Muscle layer of colon (tissue), 2 donors: ENCODE measurements around the gene EEIG2.
A peak's percentile ranks its signal among the peaks of the same experiment; 100 is the strongest.

ENCODE experiments used
- H3K27ac ChIP-seq: one replicate; pipeline ENCODE4 v1.7.0; 2013; ENCODE audit warnings: low read depth, mild to moderate bottlenecking, low read length, moderate library complexity
- H3K27me3 ChIP-seq, 2 donors: one replicate each; pipeline ENCODE4 v1.7.0; 2013; ENCODE audit warnings: low read length in 2 of 2, mild to moderate bottlenecking in 2 of 2; ENCODE audit not compliant: insufficient read depth in 2 of 2, control insufficient read depth in 1 of 2
- H3K36me3 ChIP-seq: one replicate; pipeline ENCODE4 v1.7.0; 2013; ENCODE audit warnings: mild to moderate bottlenecking, low read length; ENCODE audit not compliant: insufficient read depth
- H3K4me1 ChIP-seq: one replicate; pipeline ENCODE4 v1.7.0; 2013; ENCODE audit warnings: mild to moderate bottlenecking, low read length; ENCODE audit not compliant: insufficient read depth
- H3K4me3 ChIP-seq, 2 donors: one replicate each; pipeline ENCODE4 v1.7.0; 2013; ENCODE audit warnings: low read length in 2 of 2, low read depth in 1 of 2, mild to moderate bottlenecking in 1 of 2, moderate library complexity in 1 of 2
- H3K9ac ChIP-seq: one replicate; pipeline ENCODE4 v1.7.0; 2013; ENCODE audit warnings: low read length
- H3K9me3 ChIP-seq: one replicate; pipeline ENCODE4 v1.7.0; 2013; ENCODE audit warnings: mild to moderate bottlenecking, low read length
- donor health status: abdominal sarcoma.
- donor health status: Adenocarcinoma of cecum.

Gene EEIG2

DNA sequence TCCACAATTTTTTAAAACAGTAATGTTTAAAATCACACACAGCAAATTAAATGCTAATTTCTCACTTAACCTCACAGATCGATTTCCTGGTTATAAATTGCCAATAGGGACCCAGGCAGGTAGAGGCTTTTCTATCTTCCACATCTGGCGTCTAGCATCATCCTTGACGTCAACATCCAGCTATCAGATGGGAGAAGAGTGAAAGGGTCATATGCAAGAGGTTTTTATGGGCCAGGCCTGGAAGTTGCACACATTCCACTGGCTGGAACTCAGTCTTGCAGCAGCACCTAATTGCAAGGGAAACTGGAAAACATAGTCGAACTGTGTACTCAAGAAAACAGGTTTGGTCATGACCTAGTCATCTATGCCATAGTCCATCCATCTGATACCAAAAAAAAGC lies 6.0 kb upstream of the EEIG2 start:
- Histone ChIP-seq H3K27ac (no peak overlapping the region), H3K9me3 (no peaks in the 10 kb centered on the region), H3K9ac (no peak overlapping the region), H3K4me3 (no peak overlapping the region), H3K27me3 (no peaks in the 10 kb centered on the region), H3K4me1 (no peaks in the 10 kb centered on the region), H3K36me3 (no peaks in the 10 kb centered on the region)

DNA sequence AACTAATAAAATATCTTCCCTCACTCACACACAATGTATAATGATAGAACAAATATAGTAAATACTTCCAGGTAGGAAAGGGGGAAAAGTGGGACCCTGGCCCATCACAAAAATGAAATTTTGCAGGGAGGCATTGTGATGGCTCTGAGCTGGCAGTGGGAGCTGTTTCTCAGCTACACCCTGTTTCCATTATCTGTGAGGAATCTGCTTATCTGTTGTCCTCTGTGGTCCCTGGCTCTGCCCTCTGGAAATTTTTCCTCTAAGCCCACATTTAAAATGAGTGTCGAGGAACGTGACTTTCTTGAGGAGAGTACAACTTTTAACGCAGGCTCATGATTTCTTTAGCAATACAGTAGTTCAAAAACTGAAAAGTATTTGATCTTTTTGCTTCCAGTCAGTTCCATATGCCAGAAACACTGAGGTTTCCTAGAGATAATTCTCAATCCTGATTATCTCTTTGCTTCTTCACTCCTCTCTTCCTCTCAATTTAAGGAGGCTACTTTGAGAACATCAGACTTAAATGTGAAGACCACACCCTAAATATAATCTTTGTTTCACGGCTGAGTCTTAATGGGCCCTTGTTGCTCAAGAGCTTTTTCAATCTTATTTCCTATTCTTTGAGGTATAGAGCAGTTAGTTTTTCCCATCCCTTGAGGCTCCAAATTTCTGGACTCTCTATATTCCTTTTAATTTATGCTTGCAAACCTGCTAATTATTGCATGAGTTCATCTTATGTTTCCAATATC lies 5.0 kb upstream of the EEIG2 start:
- Histone ChIP-seq H3K4me3 (no peak overlapping the region), H3K9ac (no peak overlapping the region), H3K4me1 (no peaks in the 10 kb centered on the region), H3K9me3 (no peaks in the 10 kb centered on the region), H3K36me3 (no peaks in the 10 kb centered on the region), H3K27ac (no peak overlapping the region), H3K27me3 (no peaks in the 10 kb centered on the region)

DNA sequence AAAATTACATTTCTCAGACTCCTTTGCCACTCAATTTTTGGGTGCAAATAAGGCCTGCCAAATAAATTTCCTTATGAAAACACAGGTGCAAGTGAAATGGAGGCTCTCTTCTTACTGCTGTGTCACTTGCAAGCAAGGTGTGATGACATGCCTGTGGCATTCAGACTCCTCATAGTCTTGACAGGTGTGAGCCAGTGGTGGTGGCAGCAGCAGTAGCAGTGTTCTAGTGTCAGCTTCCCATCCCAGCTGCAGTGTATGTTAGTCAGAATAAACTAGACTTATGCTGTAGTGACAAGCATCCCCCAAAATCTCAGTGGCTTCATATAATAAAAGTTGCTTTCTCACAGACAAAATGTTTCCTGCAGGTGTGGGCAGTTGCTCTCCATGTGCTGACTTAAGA lies 3.8 kb upstream of the EEIG2 start:
- no peaks in the 10 kb centered on the region for H3K27me3 ChIP-seq
- H3K36me3 ChIP-seq = no peaks in the 10 kb centered on the region
- peaks cover 4% of the 10 kb centered on the region for H3K4me1 ChIP-seq
- H3K9me3 ChIP-seq = no peaks in the 10 kb centered on the region
- H3K9ac ChIP-seq = no peak overlapping the region
- H3K27ac ChIP-seq = no peak overlapping the region
- H3K4me3 ChIP-seq = no peak overlapping the region

DNA sequence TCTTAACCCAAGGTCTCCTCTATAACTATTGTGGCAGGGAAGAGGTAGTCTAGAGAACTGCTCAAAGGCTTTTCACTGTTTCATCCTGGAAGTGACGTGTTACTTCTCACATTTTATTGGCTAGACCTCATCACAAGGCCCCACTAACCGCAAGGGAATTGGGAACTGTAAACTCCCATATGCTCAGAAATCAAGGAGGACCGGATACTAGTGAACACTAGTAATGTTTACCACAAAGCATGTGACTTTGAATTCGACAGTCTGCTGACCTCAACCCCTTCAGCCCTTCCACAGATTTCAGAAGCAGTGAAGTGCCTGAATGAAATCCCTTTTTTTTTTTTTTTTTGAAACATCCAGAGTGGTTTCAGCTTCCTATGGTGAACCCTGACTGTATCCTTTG lies 3.4 kb upstream of the EEIG2 start:
- Histone ChIP-seq H3K36me3 (no peaks in the 10 kb centered on the region), H3K4me1 (peaks cover 8% of the 10 kb centered on the region), H3K4me3 (no peak overlapping the region), H3K9ac (no peak overlapping the region), H3K27me3 (no peaks in the 10 kb centered on the region), H3K9me3 (no peaks in the 10 kb centered on the region), H3K27ac (no peak overlapping the region)

DNA sequence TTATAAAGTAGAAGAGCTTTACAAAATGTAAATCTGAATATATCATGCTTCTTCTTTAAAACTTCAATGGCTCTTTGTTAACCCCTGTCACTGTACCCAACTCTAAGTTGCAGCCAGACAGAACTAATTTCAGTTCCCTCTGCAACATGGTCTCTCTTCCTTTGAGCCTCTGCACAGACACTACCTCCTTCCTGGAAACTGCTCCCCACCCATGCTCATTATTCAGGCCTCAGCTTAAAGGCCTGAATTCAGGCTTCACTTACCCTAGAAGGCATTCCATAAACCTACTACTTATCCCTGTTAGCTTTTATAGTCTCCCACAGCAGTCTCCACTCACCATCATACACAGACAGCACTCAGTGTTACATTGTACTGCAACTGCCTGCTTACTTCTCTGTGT lies 2.6 kb upstream of the EEIG2 start:
- Histone ChIP-seq H3K27ac (no peak overlapping the region), H3K4me1 (peaks cover 12% of the 10 kb centered on the region), H3K27me3 (no peaks in the 10 kb centered on the region), H3K36me3 (no peaks in the 10 kb centered on the region), H3K9ac (no peak overlapping the region), H3K9me3 (no peaks in the 10 kb centered on the region), H3K4me3 (no peak overlapping the region)

DNA sequence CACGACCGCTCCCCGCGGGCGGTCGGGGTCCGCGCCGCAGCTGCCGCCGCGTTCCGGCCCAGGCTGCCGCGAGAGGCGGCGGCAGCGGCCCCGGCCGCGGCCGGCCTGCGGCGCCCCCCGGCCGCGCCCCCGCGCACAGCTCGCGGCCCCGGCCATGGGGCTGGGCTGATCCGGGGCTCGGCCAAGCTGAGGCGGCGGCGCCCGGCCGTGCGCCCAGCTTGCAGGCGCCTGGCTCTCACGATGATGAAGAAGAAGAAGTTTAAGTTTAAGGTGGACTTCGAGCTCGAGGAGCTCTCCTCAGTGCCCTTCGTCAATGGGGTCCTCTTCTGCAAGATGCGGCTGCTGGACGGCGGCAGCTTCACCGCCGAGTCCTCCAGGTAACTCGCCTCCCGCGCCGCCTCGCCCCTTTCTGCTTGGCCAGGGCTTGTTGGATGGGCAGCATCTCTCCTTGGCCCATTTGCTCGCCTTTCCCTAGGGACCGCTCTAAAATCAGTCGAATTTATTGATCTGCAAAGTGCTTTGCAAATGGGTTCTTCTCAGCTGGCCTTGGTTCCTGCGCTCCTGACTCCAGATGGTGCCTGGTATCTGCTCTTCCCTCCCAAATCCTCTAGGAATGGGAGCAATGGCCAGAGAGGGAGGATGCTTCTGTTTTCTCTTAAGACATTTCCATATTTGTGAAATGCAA lies 431 bp downstream of the EEIG2 start:
- H3K27me3 ChIP-seq = no peaks in the 10 kb centered on the region
- no peaks in the 10 kb centered on the region for H3K36me3 ChIP-seq
- H3K4me1 ChIP-seq = peaks cover 16% of the 10 kb centered on the region
- no peak overlapping the region for H3K9ac ChIP-seq
- H3K27ac ChIP-seq = peak overlapping the region; percentile 56
- no peaks in the 10 kb centered on the region for H3K9me3 ChIP-seq
- H3K4me3 ChIP-seq = peak overlapping the region; percentile 68 to 80

DNA sequence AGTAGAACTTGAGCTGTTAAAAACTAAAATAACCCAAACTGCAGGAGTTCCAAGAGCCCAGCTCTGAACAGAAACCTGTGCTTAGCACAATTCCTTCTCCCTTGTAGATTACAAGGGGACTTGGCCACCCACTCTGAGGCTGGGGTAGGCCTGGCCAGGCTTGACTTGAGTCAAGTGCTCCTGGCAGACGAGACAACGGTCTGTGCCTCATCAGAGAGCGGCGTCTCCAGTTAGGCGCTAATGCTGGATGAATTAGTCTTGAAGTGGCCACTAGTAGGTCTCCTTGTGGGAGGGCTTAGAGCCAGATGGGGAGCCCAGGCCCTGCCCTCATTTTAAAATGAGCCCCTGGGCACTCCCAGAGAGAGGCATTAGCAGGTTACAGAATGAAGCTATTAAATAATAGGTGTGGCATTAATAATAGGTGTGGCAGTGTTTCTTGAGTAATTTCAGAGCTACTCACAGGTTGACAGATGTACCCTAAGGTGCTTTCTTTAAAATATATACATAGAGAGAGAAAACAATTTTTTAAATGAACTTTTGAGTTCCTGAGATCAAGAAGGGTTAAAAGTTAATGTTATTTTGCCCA lies 1.1 kb downstream of the EEIG2 start:
- Histone ChIP-seq H3K27ac (peak overlapping the region; percentile 56), H3K4me1 (peaks cover 16% of the 10 kb centered on the region), H3K9me3 (no peaks in the 10 kb centered on the region), H3K27me3 (no peaks in the 10 kb centered on the region), H3K36me3 (no peaks in the 10 kb centered on the region), H3K9ac (no peak overlapping the region), H3K4me3 (peak overlapping the region; percentile 68 to 80)

DNA sequence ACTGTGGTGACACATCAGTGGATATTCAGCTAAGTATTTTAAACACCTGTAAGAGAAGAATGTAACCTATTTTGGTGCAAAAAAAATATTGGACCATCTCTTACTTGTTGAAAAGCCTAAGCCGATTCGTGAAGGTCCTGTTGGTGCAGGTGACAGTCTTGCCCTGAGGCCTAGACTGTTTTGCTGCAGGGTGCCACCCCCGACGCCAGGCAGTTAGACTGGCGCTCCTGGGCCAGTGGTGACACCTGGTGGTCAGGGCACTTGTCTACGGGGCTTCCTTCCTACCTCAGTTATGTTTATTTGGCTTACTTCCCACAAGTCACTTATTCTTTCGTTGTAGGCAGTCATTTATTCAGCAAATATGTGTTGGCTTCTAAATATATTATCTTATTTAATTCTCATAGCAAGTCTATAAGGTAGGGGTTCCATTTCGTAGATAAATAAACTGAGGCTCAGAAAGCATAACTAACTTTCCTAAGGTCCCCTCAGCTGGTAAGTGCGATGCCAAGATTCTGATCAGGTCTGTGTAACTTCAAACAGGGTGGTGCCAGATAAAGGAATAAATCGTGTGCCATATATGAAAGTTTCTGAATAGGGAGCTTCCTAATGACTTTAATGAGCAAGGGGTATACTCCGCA lies 1.9 kb downstream of the EEIG2 start:
- H3K36me3 ChIP-seq = no peaks in the 10 kb centered on the region
- no peaks in the 10 kb centered on the region for H3K9me3 ChIP-seq
- H3K4me1 ChIP-seq = peaks cover 16% of the 10 kb centered on the region
- H3K4me3 ChIP-seq = peak overlapping the region in 1 of 2 donors; percentile 80
- H3K9ac ChIP-seq = no peak overlapping the region
- no peak overlapping the region for H3K27ac ChIP-seq
- H3K27me3 ChIP-seq = no peaks in the 10 kb centered on the region

DNA sequence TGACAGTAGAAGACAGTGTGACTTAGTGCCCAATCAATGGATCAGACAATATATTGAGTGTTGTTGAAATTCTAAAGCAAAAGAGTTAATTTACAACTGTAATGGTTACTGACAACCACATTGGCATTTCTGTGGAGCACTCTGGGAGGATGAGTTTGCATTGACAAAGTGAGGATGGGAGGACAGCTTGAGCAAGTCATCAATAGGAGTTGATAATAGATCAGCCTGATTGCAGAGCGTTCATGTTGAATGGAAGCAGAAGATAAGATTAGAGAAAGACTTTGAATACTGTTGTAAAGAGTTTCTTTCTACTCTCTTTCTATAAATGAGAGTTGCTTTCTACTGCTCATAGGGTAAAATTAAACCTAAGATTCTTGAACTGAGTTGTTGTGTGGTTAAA lies 3.9 kb downstream of the EEIG2 start:
- Histone ChIP-seq H3K9me3 (no peaks in the 10 kb centered on the region), H3K36me3 (no peaks in the 10 kb centered on the region), H3K4me3 (no peak overlapping the region), H3K9ac (no peak overlapping the region), H3K27me3 (no peaks in the 10 kb centered on the region), H3K27ac (no peak overlapping the region), H3K4me1 (peaks cover 16% of the 10 kb centered on the region)

DNA sequence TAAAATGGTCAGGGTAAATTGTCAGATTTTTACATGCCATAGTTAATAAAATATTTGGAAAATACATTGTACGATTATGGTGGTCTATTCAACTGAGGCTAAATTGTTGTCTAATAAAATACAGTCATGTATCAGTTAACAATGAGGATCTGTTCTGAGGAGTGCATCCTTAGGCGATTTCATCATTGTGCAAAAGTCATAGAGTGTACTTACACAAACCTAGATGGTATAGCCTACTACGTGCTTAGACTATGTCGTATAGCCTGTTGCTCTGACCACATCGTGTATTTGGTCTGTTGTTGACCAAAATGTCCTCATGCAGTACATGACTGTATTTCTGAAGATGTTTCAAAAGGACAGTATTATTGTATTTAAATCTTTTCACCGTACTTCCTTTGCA lies 5.2 kb downstream of the EEIG2 start:
- Histone ChIP-seq H3K36me3 (no peaks in the 10 kb centered on the region), H3K4me3 (no peak overlapping the region), H3K9ac (no peak overlapping the region), H3K27ac (no peak overlapping the region), H3K27me3 (no peaks in the 10 kb centered on the region), H3K9me3 (no peaks in the 10 kb centered on the region), H3K4me1 (peaks cover 17% of the 10 kb centered on the region)

DNA sequence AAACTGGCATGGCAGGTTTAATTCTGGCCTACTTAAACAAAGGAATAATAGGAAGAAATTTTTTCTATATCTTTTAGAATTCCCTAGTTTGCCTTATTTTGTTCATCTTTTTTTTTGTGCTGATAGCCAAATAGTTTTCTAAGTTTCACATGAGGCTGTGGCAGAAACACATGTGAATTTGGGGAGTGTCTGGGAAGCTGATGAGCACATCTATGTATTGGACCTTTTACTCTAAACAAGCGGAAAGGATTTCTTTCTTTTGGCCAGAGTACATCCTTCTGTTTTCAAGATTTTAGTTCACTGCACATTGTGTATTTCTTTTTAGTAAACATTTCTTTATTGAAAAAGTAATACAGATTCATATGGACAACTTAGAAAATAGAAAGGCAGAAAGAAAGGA lies 5.6 kb downstream of the EEIG2 start:
- peaks cover 21% of the 10 kb centered on the region for H3K4me1 ChIP-seq
- no peak overlapping the region for H3K4me3 ChIP-seq
- no peak overlapping the region for H3K27ac ChIP-seq
- H3K36me3 ChIP-seq = no peaks in the 10 kb centered on the region
- no peaks in the 10 kb centered on the region for H3K27me3 ChIP-seq
- H3K9ac ChIP-seq = no peak overlapping the region
- no peaks in the 10 kb centered on the region for H3K9me3 ChIP-seq
